ENCODE data around the gene ETV5. TPM values are rescaled to one million over a fixed set of nuclear protein-coding genes. Genes with fewer than 3 reads are reported as not detected.
A peak's percentile ranks its signal among the peaks of the same experiment; 100 is the strongest.

ETV5 gene
- total and polyA plus RNA-seq, 12 donors, result 1.5 to 12.6 (median 5.3) TPM

DNA sequence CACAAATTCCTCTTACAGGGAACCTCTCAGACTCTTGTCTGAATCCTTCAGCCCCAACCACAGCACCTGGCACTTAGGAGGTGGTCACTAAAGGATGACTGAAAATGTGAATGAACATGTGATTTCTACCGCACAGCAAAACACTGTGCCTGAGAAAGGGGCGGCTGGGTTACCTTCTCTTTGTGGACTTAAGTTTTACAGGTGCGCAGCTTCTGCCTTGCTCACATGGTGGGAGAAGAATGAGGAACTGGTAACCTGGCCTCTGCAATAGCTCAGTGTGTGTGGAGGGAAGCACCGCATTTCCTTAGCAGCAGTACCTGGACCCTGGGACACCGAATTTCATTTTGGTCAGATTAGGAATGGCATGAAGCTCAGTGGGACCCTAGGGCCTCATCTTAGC, 9.8 kb upstream of the ETV5 start:
- no peaks in the 10 kb centered on the region for H3K9me3 ChIP-seq
- H3K27ac ChIP-seq, result no peak overlapping the region
- no peak for DNase-seq
- no peak overlapping the region for H3K4me3 ChIP-seq
- peak in 1 of 8 donors; percentile 32 for ATAC-seq
- H3K27me3 ChIP-seq, result peaks cover 0 to 31% (median 3%) of the 10 kb centered on the region in 7 donors
- intact Hi-C loops (cut with DNase I), result loop anchor here in 1 of 10 donors (10.0 kb wide), 1 partner anchor 126 kb away; no protein-coding TSS in a partner anchor
- TF ChIP-seq, protein P1, sequence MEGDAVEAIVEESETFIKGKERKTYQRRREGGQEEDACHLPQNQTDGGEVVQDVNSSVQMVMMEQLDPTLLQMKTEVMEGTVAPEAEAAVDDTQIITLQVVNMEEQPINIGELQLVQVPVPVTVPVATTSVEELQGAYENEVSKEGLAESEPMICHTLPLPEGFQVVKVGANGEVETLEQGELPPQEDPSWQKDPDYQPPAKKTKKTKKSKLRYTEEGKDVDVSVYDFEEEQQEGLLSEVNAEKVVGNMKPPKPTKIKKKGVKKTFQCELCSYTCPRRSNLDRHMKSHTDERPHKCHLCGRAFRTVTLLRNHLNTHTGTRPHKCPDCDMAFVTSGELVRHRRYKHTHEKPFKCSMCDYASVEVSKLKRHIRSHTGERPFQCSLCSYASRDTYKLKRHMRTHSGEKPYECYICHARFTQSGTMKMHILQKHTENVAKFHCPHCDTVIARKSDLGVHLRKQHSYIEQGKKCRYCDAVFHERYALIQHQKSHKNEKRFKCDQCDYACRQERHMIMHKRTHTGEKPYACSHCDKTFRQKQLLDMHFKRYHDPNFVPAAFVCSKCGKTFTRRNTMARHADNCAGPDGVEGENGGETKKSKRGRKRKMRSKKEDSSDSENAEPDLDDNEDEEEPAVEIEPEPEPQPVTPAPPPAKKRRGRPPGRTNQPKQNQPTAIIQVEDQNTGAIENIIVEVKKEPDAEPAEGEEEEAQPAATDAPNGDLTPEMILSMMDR (IDR thresholded peaks at IDR 0.05), result no peak
- peaks cover 0 to 10% (median 0%) of the 10 kb centered on the region in 9 donors for H3K4me1 ChIP-seq
- H3K36me3 ChIP-seq, result no peaks in the 10 kb centered on the region
- 90 to 96% methylated on average over 5 of the region's 5 CpGs for WGBS, 2 donors

GRCh38 chr3:186117521-186118134, 8.7 kb upstream of the ETV5 start:
- DNase-seq (no peak), ATAC-seq (no peak)
- WGBS, 2 donors, result 90 to 94% methylated on average over 3 of the region's 3 CpGs
- Histone ChIP-seq H3K4me3 (no peak overlapping the region), H3K4me1 (peaks cover 0 to 10% (median 0%) of the 10 kb centered on the region in 9 donors), H3K27me3 (peaks cover 0 to 42% (median 3%) of the 10 kb centered on the region in 7 donors), H3K27ac (no peak overlapping the region), H3K36me3 (no peaks in the 10 kb centered on the region), H3K9me3 (no peaks in the 10 kb centered on the region)
- intact Hi-C loops (cut with DNase I), result loop anchor here in 1 of 10 donors (10.0 kb wide), 1 partner anchor 127 kb away; no protein-coding TSS in a partner anchor
- TF ChIP-seq, protein P1 (IDR thresholded peaks at IDR 0.05), result no peak

GRCh38 chr3:186115239-186115996, 6.5 kb upstream of the ETV5 start:
- no peaks in the 10 kb centered on the region for H3K36me3 ChIP-seq
- ATAC-seq, result peak in 1 of 8 donors; percentile 51
- intact Hi-C loops (cut with DNase I), result loop anchor here in 1 of 10 donors (10.0 kb wide), 1 partner anchor 129 kb away; no protein-coding TSS in a partner anchor

More at GRCh38 chr3:186115239-186115996, 6.5 kb upstream of the ETV5 start:
- TF ChIP-seq, protein P1 (IDR thresholded peaks at IDR 0.05), result no peak
- no peak for DNase-seq
- Histone ChIP-seq H3K4me1 (peaks cover under 1 to 12% (median 5%) of the 10 kb centered on the region in 9 donors), H3K27ac (no peak overlapping the region), H3K27me3 (peaks cover 0 to 64% (median 3%) of the 10 kb centered on the region in 7 donors), H3K9me3 (no peaks in the 10 kb centered on the region), H3K4me3 (no peak overlapping the region)
- WGBS, 2 donors, result 90 to 91% methylated on average over 15 of the region's 15 CpGs
